HG03097 (cell line): ENCODE results near the gene IKZF4.
A peak's percentile ranks its signal among the peaks of the same experiment; 100 is the strongest.
"Not testable (repeated sequence)": the region's sequence is repeated elsewhere in the genome, so short reads cannot be mapped to it uniquely, and the experiment has no call there.

Experiments used
- ATAC-seq: cut with Tn5 transposase; IDR thresholded peaks from one replicate; pipeline ENCODE4 v1.9.1; 2021; ENCODE audit not compliant: unreplicated experiment, low FRiP score

Gene IKZF4

DNA sequence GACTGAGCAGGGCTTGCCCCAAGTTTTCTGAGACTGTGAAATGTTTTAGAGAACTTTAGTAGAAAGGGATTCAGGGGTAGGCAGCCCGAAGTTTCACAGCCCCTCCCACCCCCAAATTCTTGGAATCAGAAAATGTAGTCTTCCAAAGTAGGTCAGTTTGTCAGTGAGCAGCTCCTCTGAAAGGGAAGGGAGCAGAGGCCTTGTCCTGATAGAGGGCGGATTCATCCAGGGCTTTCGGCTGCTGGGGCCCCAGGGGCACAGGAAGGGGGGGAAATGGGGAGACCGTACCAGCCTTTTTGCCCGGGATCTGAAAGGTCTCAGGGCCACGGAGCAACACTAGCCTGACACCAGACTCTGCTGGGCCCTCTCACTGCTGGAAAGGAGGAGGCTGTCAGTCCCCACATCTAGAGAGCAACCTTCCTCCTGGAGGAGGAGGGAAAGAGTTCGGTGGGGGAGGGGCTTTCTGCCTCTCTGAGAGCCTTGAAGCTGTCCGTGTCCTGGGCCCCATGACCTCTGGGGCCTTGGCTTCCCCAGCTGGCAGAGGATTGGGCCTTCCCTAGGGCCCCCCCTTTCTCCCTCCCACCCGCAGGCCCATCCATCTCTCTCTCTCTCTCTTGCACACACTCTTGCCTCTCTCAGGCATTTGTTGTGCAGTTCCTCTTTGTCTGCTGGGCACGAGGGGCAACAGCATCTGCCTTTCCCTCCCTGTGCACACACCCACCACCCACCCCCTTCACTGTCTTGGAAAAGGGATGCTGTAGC is at the start of gene IKZF4:
IKZF4 (plus strand) TSS at position 621 of the 762 bp plus-strand sequence. CDS start 451 bp downstream, outside the sequence.
- ATAC-seq, result no peak

DNA sequence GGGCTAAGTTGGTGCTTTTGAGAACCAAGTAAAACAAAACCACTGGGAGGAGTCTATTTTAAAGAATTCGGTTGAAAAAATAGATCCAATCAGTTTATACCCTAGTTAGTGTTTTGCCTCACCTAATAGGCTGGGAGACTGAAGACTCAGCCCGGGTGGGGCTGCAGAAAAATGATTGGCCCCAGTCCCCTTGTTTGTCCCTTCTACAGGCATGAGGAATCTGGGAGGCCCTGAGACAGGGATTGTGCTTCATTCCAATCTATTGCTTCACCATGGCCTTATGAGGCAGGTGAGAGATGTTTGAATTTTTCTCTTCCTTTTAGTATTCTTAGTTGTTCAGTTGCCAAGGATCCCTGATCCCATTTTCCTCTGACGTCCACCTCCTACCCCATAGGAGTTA is 48.8 kb upstream of the IKZF4 start:
- ATAC-seq, result no peak

DNA sequence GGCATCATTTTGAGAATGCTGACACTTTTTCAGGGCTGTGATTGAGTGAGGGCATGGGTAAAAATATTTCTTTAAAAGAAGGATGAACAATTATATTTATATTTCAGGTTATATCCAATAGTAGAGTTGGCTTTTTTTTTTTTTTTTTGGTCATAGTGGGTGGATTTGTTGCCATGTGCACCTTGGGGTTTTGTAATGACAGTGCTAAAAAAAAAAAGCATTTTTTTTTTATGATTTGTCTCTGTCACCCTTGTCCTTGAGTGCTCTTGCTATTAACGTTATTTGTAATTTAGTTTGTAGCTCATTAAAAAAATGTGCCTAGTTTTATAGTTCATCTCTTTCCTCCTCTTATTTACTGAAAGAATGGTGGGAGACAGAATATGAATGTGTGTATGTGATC is 48.4 kb upstream of the IKZF4 start:
- no peak for ATAC-seq

DNA sequence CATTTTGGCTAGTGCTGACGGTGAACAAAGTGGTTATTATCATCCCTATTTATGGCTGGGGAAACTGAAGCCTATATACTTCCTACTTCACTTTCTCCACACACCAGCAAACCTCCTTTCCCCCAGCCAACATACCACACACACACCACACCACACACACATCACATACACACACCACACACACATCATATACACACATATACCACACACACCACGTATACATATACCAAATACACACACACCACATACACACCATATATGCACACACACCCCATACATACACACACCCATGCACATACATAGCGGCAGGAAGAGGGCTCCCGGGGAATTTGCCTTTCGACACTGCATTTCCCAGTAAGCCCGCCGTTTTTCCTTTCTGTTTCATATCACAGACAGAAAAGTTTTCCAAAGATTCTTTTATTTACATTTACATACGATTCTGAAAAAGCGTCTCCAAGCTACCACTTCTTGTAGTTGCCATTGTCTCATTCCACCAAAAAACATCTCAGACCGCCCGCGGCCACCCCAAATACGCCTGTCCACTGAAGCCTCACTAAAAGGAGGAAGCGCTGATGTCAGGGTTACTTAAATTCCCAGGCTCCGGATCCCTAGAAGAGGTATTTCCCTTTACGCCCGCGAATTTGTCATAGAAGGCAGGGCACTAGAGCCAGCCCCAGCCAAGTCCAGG is 47.8 kb upstream of the IKZF4 start:
- ATAC-seq, result no peak

DNA sequence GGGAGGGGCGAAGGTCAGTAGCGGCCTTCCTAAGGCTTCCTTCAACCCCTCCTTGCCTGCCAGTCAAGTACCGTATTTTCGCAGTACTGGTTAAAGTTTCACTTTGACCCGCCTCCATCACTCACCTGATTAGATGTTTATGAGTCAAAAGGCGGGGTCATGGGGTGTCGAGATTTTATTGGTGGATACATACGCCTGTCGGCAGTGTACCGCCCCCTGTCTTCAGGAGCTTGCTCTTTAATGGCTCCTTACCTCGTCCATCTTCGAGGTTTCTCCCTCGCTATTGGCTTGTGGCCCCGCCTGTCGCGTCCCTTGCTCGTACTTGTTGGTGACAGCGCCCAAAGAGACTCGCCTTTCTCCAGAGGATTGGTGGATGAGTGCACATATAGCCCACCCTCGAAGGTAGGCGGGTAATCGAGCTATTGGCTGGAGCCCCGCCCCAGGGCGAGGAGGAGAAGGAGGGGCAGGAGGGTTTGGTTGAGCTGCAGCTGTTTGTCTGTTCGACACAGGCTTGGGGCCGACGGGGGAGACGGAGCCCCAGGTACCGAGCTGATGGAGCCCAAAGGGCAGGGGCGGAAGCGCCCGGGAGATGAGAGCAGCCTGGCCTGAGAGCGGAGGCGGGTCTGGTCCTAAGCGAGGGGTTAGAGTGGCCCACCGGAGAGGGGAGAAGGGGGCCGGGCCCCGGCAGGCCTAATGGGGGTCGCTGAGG is 47.1 kb upstream of the IKZF4 start, which contains the start of gene RAB5B:
RAB5B (plus strand) TSS at position 480 of the 709 bp plus-strand sequence. CDS start 12,883 bp downstream, outside the sequence.
- peak; percentile 94 for ATAC-seq

DNA sequence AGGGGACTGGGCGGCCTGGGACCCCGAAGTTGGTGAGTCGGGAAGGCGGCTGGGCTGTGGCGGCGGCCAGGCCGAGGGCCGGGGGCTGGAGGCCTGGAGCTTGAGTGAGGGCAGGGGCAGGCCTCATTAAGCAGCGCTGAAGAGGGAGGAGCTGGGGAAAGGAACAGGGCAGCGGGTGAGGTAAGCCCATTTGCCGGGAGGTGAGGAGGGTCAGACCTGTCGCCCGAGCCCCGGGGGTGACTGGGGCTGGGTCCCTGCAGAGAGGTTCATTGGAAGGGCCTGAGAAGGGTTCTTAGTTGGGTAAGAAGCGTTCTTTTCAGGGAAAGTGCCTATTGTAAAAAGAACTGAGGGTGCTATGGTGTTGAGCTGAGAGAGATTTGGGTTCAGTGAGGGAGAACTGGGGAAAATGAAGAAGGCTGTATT is 46.5 kb upstream of the IKZF4 start:
- no peak for ATAC-seq

DNA sequence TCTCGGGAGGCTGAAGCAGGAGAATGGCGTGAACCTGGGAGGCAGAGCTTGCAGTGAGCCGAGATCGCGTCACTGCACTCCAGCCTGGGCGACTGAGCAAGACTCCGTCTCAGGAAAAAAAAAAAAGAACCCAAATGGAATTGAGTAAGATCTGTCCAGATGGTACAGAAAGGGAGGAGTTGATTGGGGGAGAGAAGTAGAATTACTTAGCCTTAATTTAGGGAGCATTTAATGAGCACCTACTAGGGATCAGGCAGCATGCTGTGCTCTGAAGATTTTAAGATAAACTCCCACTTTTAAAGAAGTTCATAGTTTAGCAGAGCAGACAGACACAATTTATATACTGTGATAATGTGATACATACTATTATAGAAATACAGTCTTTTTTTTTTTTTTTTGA is 42.5 kb upstream of the IKZF4 start:
- no peak for ATAC-seq

DNA sequence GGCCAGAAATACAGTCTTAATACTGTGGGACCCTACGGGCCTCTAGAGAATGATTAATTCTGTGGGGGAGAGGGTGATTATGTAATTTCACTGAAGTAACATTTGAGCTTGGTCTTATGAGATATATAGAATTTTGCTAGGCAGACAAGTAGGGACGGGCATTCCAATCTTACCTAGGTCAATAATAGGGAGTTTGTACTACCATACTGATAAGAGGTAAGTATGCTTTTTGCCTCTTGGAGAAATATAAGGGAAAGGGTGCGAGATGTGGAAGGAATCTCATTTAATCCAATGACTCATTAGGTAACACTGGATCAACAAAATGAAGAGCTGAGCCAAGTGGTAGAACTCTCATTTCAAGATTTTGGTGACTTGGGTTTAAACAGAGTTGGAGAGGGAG is 41.8 kb upstream of the IKZF4 start:
- ATAC-seq, result no peak

DNA sequence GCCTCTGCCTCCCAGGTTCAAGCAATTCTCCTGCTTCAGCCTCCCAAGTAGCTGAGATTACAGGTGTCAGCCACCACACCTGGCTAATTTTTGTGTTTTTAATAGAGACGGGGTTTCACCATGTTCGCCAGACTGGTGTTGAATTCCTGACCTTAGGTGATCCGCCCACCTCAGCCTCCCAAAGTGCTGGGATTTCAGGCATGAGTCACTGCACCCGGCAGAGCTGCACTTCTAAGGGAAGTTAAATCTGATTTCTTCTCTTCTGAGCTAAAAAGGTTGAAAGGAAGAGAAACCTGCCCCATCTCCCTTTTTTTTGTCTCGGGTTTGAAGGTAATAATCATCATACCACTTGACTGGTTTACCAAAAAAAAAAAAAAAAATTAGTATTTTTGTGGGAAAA is 39.0 kb upstream of the IKZF4 start:
- not testable (repeated sequence) for ATAC-seq

DNA sequence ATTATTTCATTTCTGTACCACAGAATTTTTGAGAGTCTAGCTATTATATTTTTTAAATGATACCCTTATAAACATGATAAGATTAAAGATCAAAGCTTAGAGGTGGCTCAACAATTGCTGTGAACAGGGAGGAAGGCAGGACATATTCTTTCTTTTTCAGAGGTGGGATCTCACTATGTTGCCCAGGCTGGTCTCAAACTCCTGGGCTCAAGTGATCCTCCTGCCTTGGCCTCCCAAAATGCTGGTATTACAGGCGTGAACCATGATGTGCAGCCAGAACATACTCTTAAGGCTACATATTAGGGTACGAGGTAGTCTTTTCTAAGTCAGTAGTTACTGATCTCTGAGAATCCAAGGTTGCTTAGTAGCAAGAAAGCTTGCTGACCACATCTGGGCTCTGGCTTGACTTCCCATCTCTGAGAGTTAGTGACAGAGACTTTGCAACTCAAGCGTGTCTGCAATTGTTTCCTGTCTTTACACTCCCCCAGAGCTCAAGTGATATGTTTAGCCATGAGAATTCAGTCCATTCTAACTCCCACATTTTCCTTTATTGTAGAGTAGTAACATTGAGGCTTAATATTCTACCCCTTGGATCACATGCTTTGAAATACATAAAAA is 38.4 kb upstream of the IKZF4 start:
- no peak for ATAC-seq

DNA sequence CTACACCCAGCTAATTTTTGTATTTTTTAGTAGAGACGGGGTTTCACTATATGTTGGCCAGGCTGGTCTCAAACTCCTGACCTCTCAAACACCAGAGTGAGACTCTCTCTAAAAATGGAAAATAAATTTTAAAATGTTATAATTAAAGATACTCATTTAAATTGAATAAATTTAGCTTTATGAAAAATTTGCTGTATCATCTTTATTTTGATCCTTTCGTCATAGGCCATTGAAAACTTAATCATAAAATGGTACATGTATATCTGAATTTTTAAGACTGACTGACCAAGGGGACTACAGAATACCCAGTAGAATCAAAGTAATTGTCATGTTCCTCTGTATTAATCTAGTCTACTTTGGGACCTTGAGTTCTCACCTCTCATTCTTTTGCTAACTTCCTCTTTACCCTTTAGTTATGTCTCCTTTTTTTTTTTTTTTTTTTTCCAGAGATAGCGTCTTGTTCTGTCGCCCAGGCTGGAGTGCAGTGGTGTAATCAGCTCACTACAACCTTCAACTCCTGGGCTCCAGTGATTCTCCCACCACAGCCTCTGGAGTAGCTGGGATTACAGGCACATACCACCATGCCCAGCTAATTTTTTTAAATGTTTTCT is 37.5 kb upstream of the IKZF4 start:
- ATAC-seq, result no peak

DNA sequence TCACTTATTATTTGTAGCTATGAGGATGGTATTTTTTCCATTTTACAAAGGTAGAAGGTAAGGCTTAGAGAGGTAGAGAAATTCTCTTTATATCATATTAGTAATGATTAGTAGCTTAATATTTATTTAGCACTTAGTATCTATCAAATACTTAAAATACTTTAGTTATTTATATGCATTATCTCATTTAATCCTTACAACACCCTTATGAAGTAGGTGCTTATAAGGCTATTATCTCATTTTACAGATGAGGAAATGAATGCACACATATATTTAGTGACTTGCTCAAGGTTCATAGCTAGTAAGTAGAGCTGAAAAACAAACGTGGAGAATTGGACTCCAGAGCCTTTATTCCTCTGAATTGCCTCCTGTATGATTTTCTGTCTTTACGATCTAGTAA is 36.0 kb upstream of the IKZF4 start:
- no peak for ATAC-seq

DNA sequence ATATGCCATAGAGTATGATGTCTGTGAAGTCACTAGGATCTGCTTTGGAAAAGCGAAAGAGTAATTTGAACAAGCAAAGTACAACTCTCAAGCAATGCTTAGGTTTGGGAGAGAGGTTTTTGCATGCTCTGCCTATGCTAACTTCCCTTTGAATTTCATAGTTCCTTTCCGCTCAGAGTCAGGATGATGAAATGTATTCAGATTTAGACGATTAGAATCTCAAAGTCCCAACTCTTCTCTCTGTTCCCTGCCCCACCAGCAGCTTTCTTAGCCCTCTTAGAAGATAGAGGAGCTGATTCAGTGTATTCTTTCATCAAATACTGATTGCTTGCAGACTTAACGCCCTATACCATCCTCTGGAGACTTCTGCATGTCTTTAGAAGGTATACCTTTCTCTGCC is 35.5 kb upstream of the IKZF4 start:
- no peak for ATAC-seq

DNA sequence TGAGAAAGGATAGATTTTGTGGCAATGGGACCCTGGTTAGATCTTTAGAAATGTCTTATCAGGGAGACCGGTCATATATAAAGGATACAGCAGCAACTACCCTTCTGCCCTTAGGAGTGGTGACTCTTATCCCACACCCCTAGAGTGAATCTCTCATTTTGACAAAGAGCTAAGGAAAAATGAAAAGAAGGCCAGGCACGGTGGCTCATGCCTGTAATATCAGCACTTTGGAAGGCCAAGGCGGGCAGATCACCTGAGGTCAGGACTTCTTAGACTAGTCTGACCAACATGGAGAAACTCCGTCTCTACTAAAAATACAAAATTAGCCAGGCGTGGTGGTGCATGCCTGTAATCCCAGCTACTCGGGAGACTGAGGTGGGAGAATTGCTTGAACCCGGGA is 34.9 kb upstream of the IKZF4 start:
- ATAC-seq, result not testable (repeated sequence)

DNA sequence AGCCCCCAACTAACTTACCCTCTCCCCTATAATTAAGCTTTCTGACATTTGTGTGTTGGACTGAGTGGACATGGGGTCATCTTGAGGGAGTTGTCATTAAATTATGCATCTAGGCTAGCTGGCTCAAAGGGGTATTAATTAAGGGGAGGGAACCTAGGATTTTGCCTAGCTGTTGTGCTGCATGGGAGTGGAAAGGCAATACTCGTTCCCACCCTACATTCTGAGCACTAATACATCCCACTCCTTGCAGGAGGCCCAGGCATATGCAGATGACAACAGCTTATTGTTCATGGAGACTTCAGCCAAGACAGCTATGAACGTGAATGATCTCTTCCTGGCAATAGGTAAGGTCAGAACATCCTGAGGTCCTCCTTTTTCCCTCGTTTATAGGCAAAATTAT is 29.7 kb upstream of the IKZF4 start:
- no peak for ATAC-seq

DNA sequence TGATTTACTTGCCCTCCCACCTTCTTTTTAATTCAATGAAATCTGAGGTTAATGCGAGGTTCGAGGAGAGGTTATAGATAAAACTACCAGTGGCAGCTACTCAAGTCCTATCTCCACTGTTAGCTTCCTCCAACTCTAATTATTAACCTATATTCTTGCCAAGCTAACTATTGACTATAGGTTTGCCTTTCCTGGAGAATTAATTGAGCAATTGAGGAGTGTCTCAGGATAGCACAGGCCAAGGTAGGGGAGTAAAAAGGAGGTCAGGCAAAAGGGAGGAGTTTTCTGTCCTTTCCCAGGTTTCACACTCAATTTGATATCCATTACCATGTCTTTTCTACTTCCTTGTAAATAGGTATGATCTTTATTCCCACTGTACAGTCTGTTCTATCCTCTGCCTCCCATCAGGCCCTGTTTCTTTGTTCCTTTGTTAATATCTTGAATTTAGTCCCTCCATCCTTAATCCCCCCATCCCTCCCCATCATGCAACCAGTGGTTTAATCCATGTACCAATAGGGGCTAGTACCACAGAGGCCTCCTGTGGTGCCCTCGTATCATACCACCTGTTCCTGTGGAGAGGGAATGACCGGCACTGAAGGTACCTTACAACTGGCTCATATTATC is 27.5 kb upstream of the IKZF4 start:
- no peak for ATAC-seq

DNA sequence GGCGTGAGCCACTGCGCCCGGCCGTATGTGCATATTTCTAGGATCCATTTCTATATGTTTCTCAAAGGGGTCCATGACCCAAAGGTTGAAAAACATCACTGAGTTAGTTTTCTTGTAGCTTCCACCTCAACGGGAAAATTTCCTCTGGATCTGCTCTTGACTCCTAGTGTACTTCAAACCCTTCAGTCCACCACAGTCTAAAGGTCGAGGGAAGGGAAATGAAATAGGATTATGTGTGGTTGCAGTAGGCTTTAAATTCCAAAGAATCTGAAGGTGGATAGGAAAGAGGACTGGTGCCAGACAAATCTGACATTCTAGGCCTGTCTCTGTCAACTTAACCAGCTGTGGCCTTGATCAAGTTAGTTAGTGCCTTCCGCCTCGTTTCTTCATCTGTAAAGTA is 25.5 kb upstream of the IKZF4 start:
- ATAC-seq, result no peak

DNA sequence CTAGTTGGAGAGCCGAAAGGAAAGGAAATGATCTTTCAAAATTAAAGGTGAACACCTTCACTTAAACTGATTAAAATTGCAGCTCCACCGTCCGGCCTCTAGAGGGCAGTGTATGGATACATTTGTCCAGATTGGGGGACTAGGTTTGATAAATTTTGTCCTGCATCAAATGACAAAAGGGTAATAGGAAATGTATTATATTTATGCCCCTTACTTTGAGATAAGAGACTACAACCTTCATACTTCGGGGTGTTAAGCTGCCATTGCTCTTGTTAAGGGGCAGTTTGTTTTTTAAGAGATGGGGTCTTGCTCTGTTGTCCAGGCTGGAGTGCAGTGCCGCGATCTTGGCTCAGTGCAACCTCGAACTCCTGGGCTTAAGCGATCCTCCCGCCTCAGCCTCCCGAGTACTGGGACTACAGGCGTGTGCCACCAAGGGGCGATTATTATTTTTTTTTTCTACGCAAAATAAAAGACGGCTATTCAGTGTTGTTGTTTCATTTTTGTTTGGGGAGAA is 24.6 kb upstream of the IKZF4 start:
- no peak for ATAC-seq

DNA sequence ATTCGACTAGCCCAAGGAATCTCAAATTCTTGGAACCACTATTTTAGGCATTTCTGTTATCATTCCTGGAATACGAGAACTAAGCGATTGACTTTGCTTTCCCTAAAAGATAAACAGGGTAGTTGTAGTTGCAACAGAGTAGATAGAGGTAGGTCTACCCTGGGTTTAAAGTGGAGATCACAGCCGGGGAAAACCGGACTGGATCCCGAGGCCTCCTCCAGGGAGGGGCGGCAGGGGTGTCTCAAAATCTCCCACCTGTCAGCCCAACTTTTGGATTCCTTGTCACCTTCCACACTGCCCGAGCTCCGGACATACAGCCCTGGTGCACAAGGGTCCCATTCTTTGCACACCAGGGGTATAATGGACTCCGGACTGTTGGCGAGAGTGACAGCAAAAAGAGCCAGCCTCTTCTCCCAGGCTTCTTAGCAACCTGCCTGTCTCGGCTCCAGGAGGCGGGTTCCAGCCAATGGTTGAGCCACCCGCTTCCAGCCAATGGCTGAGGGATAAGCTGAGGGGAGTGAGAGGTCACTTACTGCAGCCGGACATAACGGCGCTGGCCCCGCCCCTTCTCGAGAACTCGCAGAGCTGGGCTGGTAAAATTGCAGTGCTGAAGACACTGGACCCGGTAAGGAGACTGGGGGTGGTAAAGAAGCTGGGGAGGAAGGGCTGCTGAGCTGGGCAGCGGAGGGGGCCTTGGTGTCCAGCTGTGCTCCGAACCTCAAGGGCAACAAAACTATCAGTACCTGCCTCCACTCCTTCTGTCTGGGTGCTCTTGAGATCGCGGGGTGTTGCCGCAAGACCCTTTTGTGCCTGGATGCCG is 23.9 kb upstream of the IKZF4 start, which contains the start of gene SUOX:
SUOX (plus strand) TSS at position 562 of the 820 bp plus-strand sequence. CDS start 4,946 bp downstream, outside the sequence.
- ATAC-seq, result peak; percentile 98
